ELF-1 (cell line): Measurements from ENCODE around the gene GNAI1.
A peak's percentile ranks its signal among the peaks of the same experiment; 100 is the strongest.

ENCODE experiments used
- DNase-seq: peaks from one replicate; pipeline ENCODE4 v3.0.0-alpha.2; 2016; ENCODE audit warnings: low read depth, low spot score

The GNAI1 gene

GRCh38 chr7:80134536-80135308, at the start of gene GNAI1:
Gene GNAI1 (plus strand): TSS chr7:80134831. CDS start chr7:80135161, 330 bp downstream.
- peak; percentile 72 for DNase-seq

GRCh38 chr7:80087051-80087770, 47.4 kb upstream of the GNAI1 start:
- no peak for DNase-seq

GRCh38 chr7:80087771-80088170, 46.9 kb upstream of the GNAI1 start:
- no peak for DNase-seq

GRCh38 chr7:80088705-80089104, 45.9 kb upstream of the GNAI1 start:
- no peak for DNase-seq

- DNase-seq = no peak
Observed at GRCh38 chr7:80089366-80089765, 45.3 kb upstream of the GNAI1 start.

- DNase-seq = no peak
Observed at GRCh38 chr7:80093349-80093748, 41.3 kb upstream of the GNAI1 start.

- no peak for DNase-seq
Observed at GRCh38 chr7:80095545-80095944, 39.1 kb upstream of the GNAI1 start.

GRCh38 chr7:80097756-80098155, 36.9 kb upstream of the GNAI1 start:
- DNase-seq = no peak

- DNase-seq = peak; percentile 16
Observed at GRCh38 chr7:80098795-80099194, 35.8 kb upstream of the GNAI1 start.

GRCh38 chr7:80100254-80100653, 34.4 kb upstream of the GNAI1 start:
- no peak for DNase-seq

GRCh38 chr7:80105701-80106408, 28.8 kb upstream of the GNAI1 start:
- peak; percentile 6 for DNase-seq

- DNase-seq = no peak
Observed at GRCh38 chr7:80106498-80107113, 28.0 kb upstream of the GNAI1 start.

GRCh38 chr7:80107278-80107677, 27.4 kb upstream of the GNAI1 start:
- no peak for DNase-seq

GRCh38 chr7:80110376-80110775, 24.3 kb upstream of the GNAI1 start:
- DNase-seq = no peak

- DNase-seq = no peak
Observed at GRCh38 chr7:80114159-80114558, 20.5 kb upstream of the GNAI1 start.

- DNase-seq = no peak
Observed at GRCh38 chr7:80124526-80125264, 9.9 kb upstream of the GNAI1 start.

- peak; percentile 71 for DNase-seq
Observed at GRCh38 chr7:80127412-80128160, 7.0 kb upstream of the GNAI1 start.

- no peak for DNase-seq
Observed at GRCh38 chr7:80128918-80129317, 5.7 kb upstream of the GNAI1 start.

GRCh38 chr7:80129785-80130184, 4.8 kb upstream of the GNAI1 start:
- no peak for DNase-seq

GRCh38 chr7:80131675-80132435, 2.8 kb upstream of the GNAI1 start:
- DNase-seq = no peak
